Epithelial cell of umbilical artery (primary cell): Measurements from ENCODE around the gene OCA2. TPM values are rescaled to one million over a fixed set of nuclear protein-coding genes. Genes with fewer than 3 reads are reported as not detected.

Source experiments
- total RNA-seq: library from RNA; depleted of rRNA; stranded (reverse); fragments of >200 nt; gene quantifications from 2 replicates; pipeline ENCODE4 v1.2.3, GENCODE V29; 2014

OCA2 gene
- not detected in 2 replicates for total RNA-seq

DNA sequence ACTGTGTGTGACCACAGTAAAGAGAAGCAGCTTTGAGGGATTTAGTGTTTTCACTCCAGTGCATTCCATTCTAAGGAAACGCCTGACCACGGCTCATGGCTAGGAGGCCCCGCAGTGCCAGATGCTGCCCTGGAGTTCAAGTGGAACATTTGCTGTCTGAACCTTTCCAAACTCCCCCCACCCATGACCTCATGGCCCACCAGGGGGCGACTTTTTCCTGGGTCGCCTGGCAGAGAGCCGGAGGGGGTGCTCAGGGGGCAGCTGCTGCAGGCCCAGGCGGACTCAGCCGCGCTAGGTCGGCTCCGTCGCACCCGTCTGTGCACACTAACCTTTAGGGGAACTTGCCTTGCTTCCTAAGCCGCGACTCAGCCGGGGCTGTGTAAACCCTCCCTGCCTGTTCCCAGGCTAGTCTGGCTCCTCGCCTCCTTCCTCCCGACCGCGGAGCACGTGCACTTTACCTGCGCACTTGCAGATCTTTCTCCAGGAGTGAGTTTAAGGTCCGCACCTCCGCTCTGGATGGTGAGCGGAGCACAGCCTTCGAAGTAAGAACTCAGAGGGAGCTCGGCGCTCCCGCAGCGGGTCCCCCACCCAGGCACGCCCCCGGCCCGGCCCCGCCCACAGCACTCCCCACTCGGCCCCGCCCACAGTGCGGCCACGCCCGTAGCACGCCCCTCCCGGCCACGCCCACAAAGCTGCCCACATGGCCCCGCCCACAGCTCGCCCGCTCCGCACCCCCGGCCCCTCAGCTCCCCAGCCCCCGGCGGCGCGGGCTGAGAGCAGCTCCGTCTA lies at the start of gene OCA2:
Gene OCA2, minus strand, starts transcription at position 550 of the 789 bp plus-strand sequence. CDS start 17,441 bp downstream, outside the sequence.

Other genes with a start within 250 kb of the OCA2 start
- gene HERC2, start 222.9 kb upstream of the OCA2 start, total RNA-seq: 35.7 and 44.8 TPM in 2 replicates